GM10266 (cell line): ENCODE results near the gene ADORA3.

ENCODE experiments used
- DNase-seq: peaks from one replicate; pipeline ENCODE4 v3.0.0; 2012; ENCODE audit errors: extremely low spot score
- CTCF ChIP-seq: IDR thresholded peaks from 2 replicates; pipeline ENCODE4 v1.5.1; 2012; ENCODE audit warnings: mild to moderate bottlenecking, low read depth; ENCODE audit not compliant: control insufficient read depth, insufficient read depth; ENCODE audit errors: missing control alignments

The ADORA3 gene

GRCh38 chr1:111475701-111476100 lies 27.7 kb downstream of the ADORA3 start:
- no peak for DNase-seq
- TF ChIP-seq CTCF, result no peak

GRCh38 chr1:111474521-111474920 lies 28.9 kb downstream of the ADORA3 start:
- no peak for DNase-seq

GRCh38 chr1:111474106-111474505 lies 29.3 kb downstream of the ADORA3 start:
- TF ChIP-seq CTCF, result no peak
- DNase-seq, result no peak

More at GRCh38 chr1:111474521-111474920, 28.9 kb downstream of the ADORA3 start:
- no peak for TF ChIP-seq CTCF

- TF ChIP-seq CTCF, result no peak
- no peak for DNase-seq
Measured at GRCh38 chr1:111471538-111471937, 31.9 kb downstream of the ADORA3 start.

GRCh38 chr1:111471012-111471411 lies 32.4 kb downstream of the ADORA3 start:
- DNase-seq, result no peak
- no peak for TF ChIP-seq CTCF

GRCh38 chr1:111470596-111470995 lies 32.8 kb downstream of the ADORA3 start:
- TF ChIP-seq CTCF, result no peak
- DNase-seq, result no peak

- TF ChIP-seq CTCF, result no peak
Measured at GRCh38 chr1:111469539-111469938, 33.9 kb downstream of the ADORA3 start.

GRCh38 chr1:111468717-111469100 lies 34.7 kb downstream of the ADORA3 start:
- TF ChIP-seq CTCF, result no peak
- DNase-seq, result no peak

More at GRCh38 chr1:111469539-111469938, 33.9 kb downstream of the ADORA3 start:
- no peak for DNase-seq
